K562 (cell line): Measurements from ENCODE around the gene ARHGAP26.

Experiments used
- KDM1A ChIP-seq, 2 experiments: fragments of 450-650 bp; IDR thresholded peaks; 2 replicates each; pipeline ENCODE4 v1.6.1; 2016; ENCODE audit warnings: mild to moderate bottlenecking in 2 of 2
- MAFK ChIP-seq: IDR thresholded peaks from 2 replicates; pipeline ENCODE4 v1.6.1; 2011; ENCODE audit warnings: low read length, improper control_type of control experiment
- PHF21A ChIP-seq: fragments of 450-650 bp; IDR thresholded peaks from 2 replicates; pipeline ENCODE4 v1.6.1; 2017; ENCODE audit warnings: low read depth, borderline replicate concordance
- SAP30 ChIP-seq: fragments of 200-600 bp; sonication (generic); IDR thresholded peaks from 2 replicates; pipeline ENCODE4 v1.6.1; 2012; ENCODE audit warnings: borderline replicate concordance, low read depth, mild to moderate bottlenecking, moderate library complexity, low read length, control low read depth, inconsistent platforms; ENCODE audit not compliant: insufficient read depth, poor library complexity, severe bottlenecking
- SOX6 ChIP-seq: fragments of 450-650 bp; IDR thresholded peaks from 2 replicates; pipeline ENCODE4 v1.6.1; 2014; ENCODE audit warnings: mild to moderate bottlenecking
- TFAP4 ChIP-seq: sonication (generic); formaldehyde crosslinking; IDR thresholded peaks from 2 replicates; pipeline ENCODE4 v1.8.0; 2022; ENCODE audit warnings: missing genetic modification reagents, mild to moderate bottlenecking, moderate library complexity, borderline replicate concordance
- YY1 ChIP-seq, 3 experiments: IDR thresholded peaks; 2 replicates each; pipeline ENCODE4 v1.6.1; 2011; ENCODE audit warnings: low read length in 2 of 3, mild to moderate bottlenecking in 2 of 3, moderate library complexity in 2 of 3, borderline replicate concordance in 1 of 3, control low read depth in 1 of 3, low read depth in 1 of 3; ENCODE audit not compliant: insufficient read depth in 3 of 3, insufficient replicate concordance in 2 of 3, control insufficient read depth in 1 of 3, insufficient read length in 1 of 3; ENCODE audit errors: extremely low read depth in 1 of 3
- TF ChIP-seq, protein P1 (sequence below), 3 experiments: IDR thresholded peaks in 2 of 3; conservative IDR thresholded peaks in 1 of 3; 2 replicates each; pipeline ENCODE4 v1.5.1; 2011 to 2012; ENCODE audit warnings: low read length in 3 of 3, mild to moderate bottlenecking in 3 of 3, control low read depth in 2 of 3, improper control_type of control experiment in 1 of 3, inconsistent platforms in 1 of 3, low read depth in 1 of 3, mixed read lengths in 1 of 3, moderate library complexity in 1 of 3; ENCODE audit not compliant: insufficient read depth in 2 of 3

DNA sequence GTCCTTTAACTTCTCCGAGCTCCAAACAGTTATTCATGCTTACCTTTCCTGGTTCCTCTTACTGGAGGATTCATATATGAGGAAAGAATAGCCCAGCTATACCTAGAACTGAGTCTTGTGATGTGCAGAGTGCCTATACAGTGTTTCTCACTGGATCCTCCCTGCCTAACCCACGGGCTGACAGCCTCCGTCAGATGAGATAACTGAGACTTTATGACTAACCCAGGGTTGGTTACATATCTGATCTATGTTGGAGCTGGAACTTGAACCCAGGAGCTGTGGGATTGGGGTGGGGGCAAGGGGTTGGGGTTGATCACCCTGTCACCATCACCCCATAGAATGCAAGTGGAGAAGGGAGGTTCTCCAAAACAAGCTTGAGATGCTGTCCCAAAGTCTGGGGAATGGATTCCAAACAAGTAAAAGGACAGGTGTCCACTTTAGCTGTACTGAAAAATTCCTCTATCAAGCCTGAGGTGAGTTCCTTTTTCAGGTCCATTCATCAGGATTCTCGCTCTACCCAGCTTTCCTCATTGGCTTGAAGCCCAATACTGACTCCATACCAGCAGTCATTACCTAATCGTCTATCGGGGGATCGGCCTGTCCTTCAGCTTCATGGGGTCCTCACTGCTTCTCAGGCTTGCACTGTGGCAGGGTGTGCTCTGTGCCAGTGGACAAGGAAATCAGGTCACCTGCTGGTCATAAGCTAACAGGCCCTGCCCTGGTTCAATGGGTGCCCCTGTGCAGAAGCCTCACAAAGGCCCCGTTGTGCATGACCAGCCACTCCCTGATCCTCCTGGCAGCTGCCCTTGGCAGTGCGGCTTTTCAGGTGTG lies 100.6 kb downstream of the ARHGAP26 start:
- no peak for TF ChIP-seq SOX6
- TF ChIP-seq, protein P1, sequence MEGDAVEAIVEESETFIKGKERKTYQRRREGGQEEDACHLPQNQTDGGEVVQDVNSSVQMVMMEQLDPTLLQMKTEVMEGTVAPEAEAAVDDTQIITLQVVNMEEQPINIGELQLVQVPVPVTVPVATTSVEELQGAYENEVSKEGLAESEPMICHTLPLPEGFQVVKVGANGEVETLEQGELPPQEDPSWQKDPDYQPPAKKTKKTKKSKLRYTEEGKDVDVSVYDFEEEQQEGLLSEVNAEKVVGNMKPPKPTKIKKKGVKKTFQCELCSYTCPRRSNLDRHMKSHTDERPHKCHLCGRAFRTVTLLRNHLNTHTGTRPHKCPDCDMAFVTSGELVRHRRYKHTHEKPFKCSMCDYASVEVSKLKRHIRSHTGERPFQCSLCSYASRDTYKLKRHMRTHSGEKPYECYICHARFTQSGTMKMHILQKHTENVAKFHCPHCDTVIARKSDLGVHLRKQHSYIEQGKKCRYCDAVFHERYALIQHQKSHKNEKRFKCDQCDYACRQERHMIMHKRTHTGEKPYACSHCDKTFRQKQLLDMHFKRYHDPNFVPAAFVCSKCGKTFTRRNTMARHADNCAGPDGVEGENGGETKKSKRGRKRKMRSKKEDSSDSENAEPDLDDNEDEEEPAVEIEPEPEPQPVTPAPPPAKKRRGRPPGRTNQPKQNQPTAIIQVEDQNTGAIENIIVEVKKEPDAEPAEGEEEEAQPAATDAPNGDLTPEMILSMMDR (IDR thresholded peaks at IDR 0.05 in 2 of 3, conservative IDR thresholded peaks at IDR 0.05 in 1 of 3; ENCODE audit: insufficient read depth in 2 of 3, low read depth in 1 of 3, low read length in 3 of 3) = no peak
- TF ChIP-seq PHF21A = no peak
- TF ChIP-seq SAP30 = no peak
- no peak for TF ChIP-seq TFAP4 (CRISPR knock-in tag)
- no peak for TF ChIP-seq MAFK
- no peak for TF ChIP-seq KDM1A (IDR thresholded peaks at IDR 0.05)
- TF ChIP-seq YY1 (IDR thresholded peaks at IDR 0.05; ENCODE audit: borderline replicate concordance in 1 of 3, control insufficient read depth in 1 of 3, extremely low read depth in 1 of 3, insufficient read depth in 3 of 3, insufficient read length in 1 of 3, insufficient replicate concordance in 2 of 3, low read depth in 1 of 3, low read length in 2 of 3) = no peak
